T follicular helper cell (primary cell): ENCODE measurements around the gene EVI5.

Experiments used
- DNase-seq: peaks from one replicate; pipeline ENCODE4 v3.0.0-alpha.2; 2020; ENCODE audit warnings: low read depth

Gene EVI5

GRCh38 chr1:92459871-92460320 is 325.0 kb downstream of the EVI5 start:
- no peak for DNase-seq
